Right lung (tissue), 5 donors: ENCODE data around the gene PODN. TPM values are rescaled to one million over a fixed set of nuclear protein-coding genes. Genes with fewer than 3 reads are reported as not detected.

ENCODE experiments used
- DNase-seq, 2 donors: peaks; one replicate each; pipeline ENCODE4 v3.0.0-alpha.2; 2013
- polyA plus RNA-seq, 5 donors: library from polyadenylated mRNA; unstranded; fragments of 120-200 nt; gene quantifications; one replicate each; pipeline versions ENCODE4 v1.2.1 to v1.2.3, GENCODE V29; 2013; ENCODE audit warnings: inconsistent platforms in 1 of 5, low replicate concordance in 1 of 5; ENCODE audit not compliant: insufficient read length in 5 of 5, insufficient read depth in 1 of 5

Gene PODN
- polyA plus RNA-seq, 5 donors, result 10.4 to 14.0 (median 11.2) TPM

GRCh38 chr1:53114581-53115400 is 52.8 kb downstream of the PODN start:
- no peak for DNase-seq

GRCh38 chr1:53115403-53116306 is 53.6 kb downstream of the PODN start:
- no peak for DNase-seq

- no peak for DNase-seq
Measured at GRCh38 chr1:53116307-53116810, 54.3 kb downstream of the PODN start.

GRCh38 chr1:53116933-53117600 is 55.1 kb downstream of the PODN start:
- no peak for DNase-seq

GRCh38 chr1:53117836-53118235 is 55.8 kb downstream of the PODN start:
- no peak for DNase-seq

- no peak for DNase-seq
Measured at GRCh38 chr1:53120659-53121058, 58.6 kb downstream of the PODN start.

DNA sequence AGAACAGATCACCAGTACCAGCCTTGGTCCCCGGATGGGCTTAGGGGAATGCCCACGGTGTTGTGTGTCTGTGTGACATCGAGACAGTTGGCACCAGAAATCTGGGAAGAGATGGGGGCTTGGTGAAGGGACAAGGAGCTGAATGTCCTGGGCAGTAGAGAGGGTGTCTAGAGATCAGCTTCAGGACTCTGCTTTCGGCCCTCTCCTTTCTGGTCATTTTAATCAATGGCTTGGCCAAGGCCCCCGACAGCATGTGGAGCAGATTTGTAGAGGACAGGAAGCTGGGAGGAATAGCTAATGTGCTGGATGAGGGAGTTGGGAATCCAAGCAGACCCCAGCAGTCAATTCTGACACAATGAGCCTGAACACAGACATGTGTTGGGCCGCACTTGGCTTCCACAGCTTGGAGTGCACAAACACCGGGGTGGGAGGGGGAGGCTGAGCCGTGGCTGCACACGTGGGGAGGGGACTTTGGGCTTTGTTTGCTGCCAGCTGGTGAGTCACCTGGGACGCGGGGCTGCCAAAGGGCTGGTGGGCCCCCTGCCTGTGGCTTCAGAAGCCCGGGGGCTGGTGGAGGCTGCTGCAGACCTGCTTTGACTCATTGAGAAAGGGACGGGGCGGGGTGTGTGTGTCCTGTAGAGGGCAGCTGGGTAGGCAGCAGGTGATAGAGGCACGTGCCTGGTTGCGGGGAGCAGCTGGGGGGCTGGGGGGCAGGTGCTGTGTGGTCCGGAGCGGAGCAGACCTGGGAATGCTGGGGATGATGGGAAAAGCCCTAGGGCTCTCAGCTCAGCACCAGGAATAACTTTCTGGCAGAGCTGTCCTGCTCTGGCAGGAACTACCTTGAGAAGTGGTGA is 59.5 kb downstream of the PODN start:
- DNase-seq, result no peak

GRCh38 chr1:53122201-53122885 is 60.3 kb downstream of the PODN start:
- DNase-seq, result no peak

DNA sequence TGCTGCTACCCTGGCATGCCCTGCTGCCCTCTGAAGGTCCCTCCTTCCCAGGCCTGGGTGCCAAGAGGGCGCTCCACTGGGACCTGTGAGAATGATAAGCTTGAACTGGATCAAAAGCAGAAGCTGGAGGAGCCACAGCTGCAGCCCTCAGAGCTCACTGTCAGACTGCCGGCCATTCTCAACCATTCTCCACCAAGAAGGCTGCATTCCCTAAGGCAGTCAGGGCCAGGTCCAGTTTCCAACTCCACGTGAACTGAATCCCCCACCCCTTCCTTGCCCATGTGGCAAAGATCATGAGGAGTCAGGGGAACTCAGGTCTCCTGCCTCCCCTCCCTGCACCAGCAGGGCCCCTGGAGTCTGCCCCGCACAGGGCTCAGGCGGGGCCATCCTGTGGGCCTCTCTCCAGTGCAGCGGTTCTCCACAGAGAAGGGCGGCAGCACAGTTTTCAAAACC is 61.0 kb downstream of the PODN start:
- no peak for DNase-seq

DNA sequence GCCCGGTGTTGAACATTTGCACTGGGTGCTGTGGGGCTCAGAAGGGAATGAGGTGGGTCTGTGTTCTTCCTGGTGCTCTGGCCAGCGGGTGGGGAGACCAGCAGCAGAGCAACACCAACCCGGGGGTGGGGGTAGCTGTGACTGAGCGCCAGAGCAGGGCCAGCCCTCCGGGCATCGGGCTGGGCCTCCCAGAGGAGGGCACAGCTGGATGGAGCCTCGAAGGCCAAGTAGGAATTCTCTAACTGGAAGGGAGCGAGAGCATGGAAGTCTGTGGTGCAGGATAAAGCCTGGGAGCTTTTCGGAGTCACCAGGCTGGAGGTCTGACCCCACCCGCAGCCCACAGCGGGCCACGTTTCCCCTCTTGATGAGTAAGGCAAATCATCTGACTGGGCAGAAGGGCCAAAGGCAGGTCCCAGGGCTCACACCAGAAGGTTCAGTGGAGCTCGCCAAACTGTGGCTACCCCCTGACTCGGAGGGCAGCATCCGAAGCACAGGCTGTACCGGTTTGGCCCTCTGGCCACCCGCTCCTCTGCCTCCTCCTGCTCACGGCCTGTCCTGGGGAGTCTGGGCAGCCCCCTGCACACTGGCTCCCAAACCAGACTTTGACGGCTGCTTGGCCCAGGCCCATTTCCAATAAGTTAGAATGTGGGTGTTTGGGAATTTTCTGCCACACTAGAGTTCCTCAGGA is 61.6 kb downstream of the PODN start:
- no peak for DNase-seq

DNA sequence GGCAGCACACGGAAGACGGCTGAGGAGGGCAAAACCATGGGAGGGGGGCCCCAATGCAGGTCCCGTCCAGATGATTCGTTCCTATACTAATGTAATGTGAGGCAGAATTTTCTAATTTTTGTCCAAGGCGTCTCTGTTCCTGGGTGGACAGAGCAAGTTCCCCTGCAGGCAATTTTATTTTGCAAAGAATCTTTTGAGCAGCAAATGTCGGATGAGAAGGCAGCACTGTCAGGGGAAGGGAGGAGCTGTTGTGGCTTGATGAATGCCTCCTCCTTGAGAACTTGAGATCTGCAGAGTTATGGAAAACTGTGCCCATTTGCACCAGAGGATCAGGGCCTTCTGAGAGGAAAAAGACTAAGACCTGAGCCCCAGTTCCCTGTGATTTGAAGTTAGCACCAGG is 63.1 kb downstream of the PODN start:
- no peak for DNase-seq

DNA sequence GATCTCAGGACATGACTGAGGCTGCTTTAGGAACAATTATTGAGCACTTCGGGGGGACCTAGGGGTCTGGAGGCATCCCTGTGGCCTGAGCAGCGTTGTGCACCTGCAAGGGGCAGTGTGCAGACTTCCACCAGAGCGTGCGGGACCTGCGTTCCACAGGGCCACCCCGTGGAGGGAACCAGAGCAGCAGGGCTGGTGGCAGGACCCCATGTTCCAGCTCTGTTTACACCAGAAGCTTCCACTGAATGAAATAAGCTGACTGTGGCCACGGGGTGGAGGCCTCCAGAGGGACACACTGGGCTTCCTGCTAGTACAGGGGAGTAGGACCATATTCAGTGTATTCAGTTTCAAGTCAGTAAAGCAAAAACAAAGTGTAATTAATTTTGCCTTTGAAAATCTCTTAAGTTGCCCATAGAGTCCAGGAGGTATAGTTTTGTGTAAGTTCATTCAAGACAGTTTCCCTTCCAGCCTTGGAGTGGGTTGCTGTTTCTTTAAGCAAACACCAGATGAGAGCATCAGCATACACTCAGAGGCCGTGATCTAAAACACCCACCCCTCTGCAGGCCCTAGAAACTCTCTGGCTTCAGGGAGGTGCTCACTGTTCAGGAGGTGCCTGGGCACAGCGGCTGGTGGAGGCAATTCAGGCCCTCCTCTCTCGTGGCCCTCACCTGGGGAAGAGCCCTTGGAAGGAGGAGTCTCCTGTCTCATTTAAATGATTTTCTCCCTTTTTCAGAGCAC is 63.8 kb downstream of the PODN start:
- DNase-seq, result no peak

GRCh38 chr1:53126495-53126894 is 64.5 kb downstream of the PODN start:
- no peak for DNase-seq

GRCh38 chr1:53127546-53127945 is 65.5 kb downstream of the PODN start:
- no peak for DNase-seq

- DNase-seq, result no peak
Measured at GRCh38 chr1:53128401-53128800, 66.4 kb downstream of the PODN start.

DNA sequence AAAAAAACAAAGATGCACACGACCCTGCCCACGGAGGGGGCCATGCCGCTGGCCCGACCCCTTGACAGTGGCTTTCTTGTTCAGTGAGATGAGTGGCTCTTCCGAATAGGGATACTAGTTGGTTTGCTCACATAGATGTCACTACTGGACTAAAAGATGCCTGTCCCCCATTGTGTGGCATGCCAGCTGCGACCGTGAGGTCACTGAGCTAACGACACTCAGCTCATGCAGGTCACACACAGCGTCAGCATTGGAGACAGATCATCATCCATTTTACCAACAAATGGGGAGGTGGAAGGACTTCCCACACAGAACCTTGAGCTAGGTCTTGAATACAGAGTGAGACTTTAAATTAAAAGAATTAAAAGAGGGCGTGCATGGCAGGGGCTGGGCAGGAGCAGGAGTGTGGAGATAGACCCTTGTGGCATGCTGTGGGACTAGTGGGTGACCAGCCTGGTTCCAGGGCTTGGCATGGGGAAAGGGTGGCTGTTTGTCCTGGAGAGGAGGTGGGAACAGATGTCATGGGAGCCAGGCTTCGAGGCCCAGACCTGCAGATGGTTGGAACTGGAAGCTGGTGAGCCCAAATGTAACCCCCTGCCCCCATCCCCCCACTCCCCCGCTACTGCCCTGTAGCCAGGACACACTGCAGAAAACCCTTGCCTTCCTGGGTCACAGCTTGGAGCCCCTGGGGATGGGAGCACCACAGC is 68.0 kb downstream of the PODN start:
- DNase-seq, result no peak

- no peak for DNase-seq
Measured at GRCh38 chr1:53130598-53130877, 68.5 kb downstream of the PODN start.

GRCh38 chr1:53130878-53131589 is 69.0 kb downstream of the PODN start:
- DNase-seq, result no peak
